Psoas muscle (tissue), 8 donors: ENCODE measurements around the gene CDH20. TPM values are rescaled to one million over a fixed set of nuclear protein-coding genes. Genes with fewer than 3 reads are reported as not detected.

ENCODE experiments used
- ATAC-seq, 4 donors: fragments of 200-7000 bp; cut with Tn5 transposase; one replicate each; pipeline ENCODE4 v1.9.1; 2020; ENCODE audit warnings: moderate library complexity in 3 of 4, mild to moderate bottlenecking in 2 of 4
- DNase-seq, 2 donors: peaks; one replicate each; pipeline ENCODE4 v3.0.0-alpha.2; 2020
- H3K27ac ChIP-seq: fragments of 200-600 bp; one replicate; pipeline ENCODE4 v1.8.0; 2022
- H3K27me3 ChIP-seq, 3 donors: fragments of 200-600 bp in 1 of 3; one replicate each; pipeline versions ENCODE4 v1.6.1 to v1.8.0; 2013 to 2022; ENCODE audit warnings: low read length in 2 of 3, mild to moderate bottlenecking in 2 of 3, moderate library complexity in 1 of 3; ENCODE audit not compliant: insufficient read depth in 3 of 3
- H3K36me3 ChIP-seq, 2 donors: fragments of 200-600 bp in 1 of 2; one replicate each; pipeline versions ENCODE4 v1.6.1 to v1.8.0; 2013 to 2022; ENCODE audit warnings: low read depth in 1 of 2, mild to moderate bottlenecking in 1 of 2, moderate library complexity in 1 of 2; ENCODE audit not compliant: insufficient read depth in 1 of 2
- H3K4me1 ChIP-seq: fragments of 200-600 bp; one replicate; pipeline ENCODE4 v1.8.0; 2022
- H3K4me3 ChIP-seq: fragments of 200-600 bp; one replicate; pipeline ENCODE4 v1.8.0; 2022; ENCODE audit warnings: mild to moderate bottlenecking
- H3K9me3 ChIP-seq: fragments of 200-600 bp; one replicate; pipeline ENCODE4 v1.8.0; 2022
- CTCF ChIP-seq: fragments of 200-600 bp; IDR thresholded peaks from one replicate; pipeline ENCODE4 v1.8.0; 2022; ENCODE audit warnings: antibody characterized with exemption
- WGBS, 3 donors: extraction: QIAGEN DNeasy Blood & Tissue Kit; methylation state at CpG; one replicate each; pipeline versions ENCODE4 v1.1.6 to v1.1.7; 2013; 5-methylcytosine and 5-hydroxymethylcytosine counted together
- intact Hi-C, 2 donors: fragments of 100-400 bp; cut with DNase I; formaldehyde crosslinking; loops; one replicate each; pipeline versions ENCODE4 v1.11.0 to v1.14.2; 2022
- polyA plus RNA-seq, 3 donors: library from polyadenylated mRNA; stranded (reverse); fragments of 200-250 nt; gene quantifications; one replicate each; pipeline ENCODE4 v1.2.3, GENCODE V29; 2013
- total RNA-seq, 4 donors: library from RNA; stranded (reverse); fragmentation: NEBNext Ultra II Directional in 2 of 4; extraction: Animal tissue kit (Norgen Biotek cat#: 25700) in 2 of 4; gene quantifications; one replicate each; pipeline versions ENCODE4 v1.2.1 to v1.2.4, GENCODE V29; 2021 to 2023
- donor health status: healthy with polysubstance abuse.
- donor health status: DM: no; HTN: no; CAD: no; lungs with moderate emphysema.
- donor health status: Bipolar disorder and iron deficiency.
- donor health status: healthy.
- donor health status: DM: yes; HTN: yes; CAD: no.
- donor health status: DM: no; HTN: no; CAD: no.
- donor health status: DM: no; HTN: no; CAD: no.
- donor health status: DM: yes; HTN: yes; CAD: no.

The CDH20 gene
- total and polyA plus RNA-seq, 7 donors, result 0.10 to 16.3 (median 2.6) TPM

GRCh38 chr18:61428266-61428665, 95.0 kb downstream of the CDH20 start:
- Histone ChIP-seq H3K4me3 (no peak overlapping the region), H3K27ac (no peak overlapping the region), H3K4me1 (no peaks in the 10 kb centered on the region), H3K9me3 (no peaks in the 10 kb centered on the region), H3K27me3 (no peaks in the 10 kb centered on the region), H3K36me3 (no peaks in the 10 kb centered on the region)
- 58 to 65% (median 64%) methylated on average over 4 of the region's 4 CpGs for WGBS, 3 donors
- TF ChIP-seq CTCF, result no peak
- DNase-seq, result no peak
- intact Hi-C loops, result no loop called here
- ATAC-seq, result no peak

- TF ChIP-seq CTCF, result no peak
- Histone ChIP-seq H3K36me3 (no peaks in the 10 kb centered on the region), H3K4me1 (no peaks in the 10 kb centered on the region), H3K27ac (no peak overlapping the region), H3K27me3 (no peaks in the 10 kb centered on the region), H3K9me3 (peaks cover 11% of the 10 kb centered on the region), H3K4me3 (no peak overlapping the region)
- ATAC-seq, result no peak
- 74 to 90% (median 83%) methylated on average over 1 of the region's 1 CpG for WGBS, 3 donors
- intact Hi-C loops, result no loop called here
- no peak for DNase-seq
Observed at GRCh38 chr18:61432590-61432989, 99.4 kb downstream of the CDH20 start.

GRCh38 chr18:61435064-61435652, 101.9 kb downstream of the CDH20 start:
- Histone ChIP-seq H3K27ac (no peak overlapping the region), H3K4me1 (no peaks in the 10 kb centered on the region), H3K4me3 (no peak overlapping the region), H3K9me3 (peaks cover 11% of the 10 kb centered on the region), H3K27me3 (no peaks in the 10 kb centered on the region), H3K36me3 (no peaks in the 10 kb centered on the region)
- intact Hi-C loops, result no loop called here
- ATAC-seq (no peak), DNase-seq (no peak)
- 39 to 52% (median 49%) methylated on average over 3 of the region's 3 CpGs for WGBS, 3 donors
- no peak for TF ChIP-seq CTCF

- WGBS, 3 donors, result 60 to 67% (median 62%) methylated on average over 5 of the region's 5 CpGs
- H3K4me3 ChIP-seq, result no peak overlapping the region
- TF ChIP-seq CTCF, result no peak
- no peaks in the 10 kb centered on the region for H3K9me3 ChIP-seq
- no peaks in the 10 kb centered on the region for H3K27me3 ChIP-seq
- no peak overlapping the region for H3K27ac ChIP-seq
- no peaks in the 10 kb centered on the region for H3K36me3 ChIP-seq
- DNase-seq, result no peak
- no peaks in the 10 kb centered on the region for H3K4me1 ChIP-seq
- ATAC-seq, result no peak
- intact Hi-C loops, result no loop called here
Observed at GRCh38 chr18:61443081-61443725, 110.0 kb downstream of the CDH20 start.

GRCh38 chr18:61448316-61448715, 115.1 kb downstream of the CDH20 start:
- Histone ChIP-seq H3K9me3 (no peaks in the 10 kb centered on the region), H3K36me3 (no peaks in the 10 kb centered on the region), H3K27me3 (no peaks in the 10 kb centered on the region), H3K4me1 (no peaks in the 10 kb centered on the region), H3K4me3 (no peak overlapping the region), H3K27ac (no peak overlapping the region)
- intact Hi-C loops, result no loop called here
- ATAC-seq (no peak), DNase-seq (no peak)
- WGBS, 3 donors, result 47 to 54% (median 50%) methylated on average over 2 of the region's 2 CpGs
- no peak for TF ChIP-seq CTCF
